IMR-90 (cell line): Measurements from ENCODE around the gene TNFRSF14. TPM values are rescaled to one million over a fixed set of nuclear protein-coding genes. Genes with fewer than 3 reads are reported as not detected.

Experiments used
- ATAC-seq: fragments of 200-7000 bp; cut with Tn5 transposase; 2 replicates; pipeline ENCODE4 v1.9.1; 2020; ENCODE audit warnings: low read depth, mild to moderate bottlenecking, moderate library complexity
- BruUV-seq: library from RNA; stranded (reverse); fragments of 400-500 nt; replicated peaks from 2 replicates; lab custom pipeline; 2021; lab: Mats Ljungman, UMichigan
- CTCF ChIA-PET: fragments of 300-600 bp; formaldehyde crosslinking; extraction: SDS; loops from one replicate; lab custom pipeline; 2021; ENCODE audit warnings: antibody characterized with exemption; lab: Yijun Ruan, JAX
- POLR2A ChIA-PET: fragments of 300-600 bp; sonication (Branson Sonifier 250); formaldehyde crosslinking; loops from one replicate; lab custom pipeline; 2022; ENCODE audit warnings: antibody characterized with exemption; ENCODE audit not compliant: unreplicated experiment; lab: Charles Lee
- DNase-seq: peaks from one replicate; pipeline ENCODE4 v3.0.0; 2013
- H2AFZ ChIP-seq: replicated peaks from 2 replicates; pipeline ENCODE3; 2013; ENCODE audit warnings: low read length, mild to moderate bottlenecking; ENCODE audit not compliant: poor library complexity
- H2AK5ac ChIP-seq: 2 replicates; pipeline ENCODE4 v1.6.1; 2013; ENCODE audit warnings: low read depth, low read length, inconsistent platforms
- H2AK9ac ChIP-seq: replicated peaks from 2 replicates; pipeline ENCODE3; 2013; ENCODE audit warnings: mild to moderate bottlenecking, low read depth, low read length, moderate library complexity; ENCODE audit not compliant: poor library complexity
- H2BK120ac ChIP-seq: 2 replicates; pipeline ENCODE4 v1.6.1; 2013; ENCODE audit warnings: low read depth, low read length, inconsistent platforms
- H2BK15ac ChIP-seq: 3 replicates; pipeline ENCODE4 v1.6.1; 2013; ENCODE audit warnings: low read depth, low read length, inconsistent platforms
- H2BK20ac ChIP-seq: 2 replicates; pipeline ENCODE4 v1.6.1; 2013; ENCODE audit warnings: low read depth, mild to moderate bottlenecking, inconsistent platforms, low read length, moderate library complexity
- H2BK5ac ChIP-seq: 2 replicates; pipeline ENCODE4 v1.6.1; 2013; ENCODE audit warnings: mild to moderate bottlenecking, low read depth, low read length, inconsistent platforms; ENCODE audit not compliant: poor library complexity, severe bottlenecking
- H3K14ac ChIP-seq: replicated peaks from 2 replicates; pipeline ENCODE4 v1.6.1; 2013; ENCODE audit warnings: low read depth, low read length, inconsistent platforms
- H3K18ac ChIP-seq: 2 replicates; pipeline ENCODE4 v1.6.1; 2013; ENCODE audit warnings: low read depth, low read length, control low read depth
- H3K23ac ChIP-seq: 2 replicates; pipeline ENCODE4 v1.6.1; 2013; ENCODE audit warnings: low read depth, low read length, inconsistent platforms
- H3K27ac ChIP-seq: 2 replicates; pipeline ENCODE4 v1.5.1; 2013; ENCODE audit warnings: mild to moderate bottlenecking, control low read depth, low read length; ENCODE audit not compliant: insufficient read depth
- H3K27me3 ChIP-seq: 2 replicates; pipeline ENCODE4 v1.6.1; 2013; ENCODE audit warnings: low read length; ENCODE audit not compliant: control insufficient read depth, insufficient read depth
- H3K36me3 ChIP-seq: 2 replicates; pipeline ENCODE4 v1.6.1; 2013; ENCODE audit warnings: low read length, mixed read lengths; ENCODE audit not compliant: control insufficient read depth, insufficient read depth
- H3K4ac ChIP-seq: 2 replicates; pipeline ENCODE4 v1.6.1; 2013; ENCODE audit warnings: low read depth, low read length, inconsistent platforms
- H3K4me1 ChIP-seq: 2 replicates; pipeline ENCODE4 v1.6.1; 2013; ENCODE audit warnings: low read length, mixed read lengths; ENCODE audit not compliant: control insufficient read depth, insufficient read depth
- H3K4me2 ChIP-seq: 2 replicates; pipeline ENCODE4 v1.6.1; 2013; ENCODE audit warnings: low read depth, mild to moderate bottlenecking, control low read depth, low read length, moderate library complexity
- H3K4me3 ChIP-seq: 2 replicates; pipeline ENCODE4 v1.5.1; 2013; ENCODE audit warnings: low read depth, mild to moderate bottlenecking, control low read depth, low read length, moderate library complexity; ENCODE audit not compliant: insufficient read depth
- H3K56ac ChIP-seq: 2 replicates; pipeline ENCODE4 v1.6.1; 2013; ENCODE audit warnings: low read length, inconsistent platforms; ENCODE audit not compliant: insufficient read depth; ENCODE audit errors: extremely low read depth
- H3K79me1 ChIP-seq, 2 experiments: 2 replicates each; pipeline ENCODE4 v1.6.1; 2013; ENCODE audit warnings: low read length in 2 of 2, inconsistent platforms in 1 of 2, low read depth in 1 of 2
- H3K9ac ChIP-seq: 2 replicates; pipeline ENCODE4 v1.6.1; 2013; ENCODE audit warnings: low read depth, low read length, control low read depth
- H3K9me1 ChIP-seq: 2 replicates; pipeline ENCODE4 v1.6.1; 2013; ENCODE audit warnings: low read length, inconsistent platforms; ENCODE audit not compliant: insufficient read depth
- H3K9me3 ChIP-seq: 2 replicates; pipeline ENCODE4 v1.6.1; 2013; ENCODE audit warnings: low read length; ENCODE audit not compliant: control insufficient read depth, insufficient read depth
- H4K20me1 ChIP-seq: 2 replicates; pipeline ENCODE4 v1.6.1; 2013; ENCODE audit warnings: low read length, inconsistent platforms; ENCODE audit not compliant: insufficient read depth
- H4K5ac ChIP-seq: 2 replicates; pipeline ENCODE4 v1.6.1; 2013; ENCODE audit warnings: mild to moderate bottlenecking, low read depth, low read length, control low read depth
- H4K8ac ChIP-seq, 2 experiments: 2 replicates each; pipeline ENCODE4 v1.6.1; 2013; ENCODE audit warnings: low read depth in 2 of 2, low read length in 2 of 2, control low read depth in 1 of 2, inconsistent platforms in 1 of 2
- H4K91ac ChIP-seq: 2 replicates; pipeline ENCODE4 v1.6.1; 2013; ENCODE audit warnings: low read depth, low read length, inconsistent platforms; ENCODE audit not compliant: insufficient read depth
- MAFK ChIP-seq: IDR thresholded peaks from 2 replicates; pipeline ENCODE4 v1.6.1; 2012; ENCODE audit warnings: low read depth, low read length, improper control_type of control experiment
- MAZ ChIP-seq: IDR thresholded peaks from 2 replicates; pipeline ENCODE4 v1.6.1; 2012; ENCODE audit warnings: low read depth, mild to moderate bottlenecking, low read length, improper control_type of control experiment, moderate library complexity, borderline replicate concordance
- NFE2L2 ChIP-seq: fragments of 150-350 bp; IDR thresholded peaks from 2 replicates; pipeline ENCODE4 v1.6.1; 2016; ENCODE audit warnings: low read depth, mild to moderate bottlenecking, low read length
- whole genome bisulfite sequencing, 2 experiments: methylation state at CpG; one replicate each; pipeline versions ENCODE4 v1.1.5 to v1.1.7; 2013; ENCODE audit warnings: missing lambda C conversion rate in 2 of 2; ENCODE audit not compliant: insufficient read length in 1 of 2; ENCODE audit errors: extremely low coverage in 2 of 2; 5-methylcytosine and 5-hydroxymethylcytosine counted together
- dilution Hi-C: fragments of 300-500 bp; cut with HindIII; formaldehyde crosslinking; loops from one replicate; pipeline ENCODE4 v1.14.3; 2018; ENCODE audit warnings: low sequenced_read_pairs; ENCODE audit not compliant: unreplicated experiment
- in situ Hi-C: fragments of 300-500 bp; cut with MboI; formaldehyde crosslinking; loops from 3 replicates; pipeline ENCODE4 v1.14.3; 2019; ENCODE audit warnings: low sequenced_read_pairs, inconsistent platforms, mixed read lengths
- intact Hi-C: fragments of 100-400 bp; cut with micrococcal nuclease; formaldehyde crosslinking; loops from 2 replicates; pipeline ENCODE4 v1.10.0; 2022
- polyA plus RNA-seq, 3 experiments: library from polyadenylated mRNA; depleted of rRNA; stranded (reverse); fragments of >200 nt; gene quantifications; 2 replicates each; pipeline ENCODE4 v1.2.3, GENCODE V29; 2012; ENCODE audit warnings: low replicate concordance in 1 of 3
- total RNA-seq: library from RNA; depleted of rRNA; stranded (reverse); fragments of >200 nt; gene quantifications from 2 replicates; pipeline ENCODE4 v1.2.3, GENCODE V29; 2012
- TF ChIP-seq, protein P1 (sequence below): fragments of 150-350 bp; IDR thresholded peaks from 2 replicates; pipeline ENCODE4 v1.6.1; 2017; ENCODE audit warnings: mild to moderate bottlenecking, antibody characterized with exemption, low read length, low read depth

The TNFRSF14 gene
- total and polyA plus RNA-seq, 2 of the 4 experiments (the other 2 are of a cell fraction), result 1.3 to 4.2 TPM

DNA sequence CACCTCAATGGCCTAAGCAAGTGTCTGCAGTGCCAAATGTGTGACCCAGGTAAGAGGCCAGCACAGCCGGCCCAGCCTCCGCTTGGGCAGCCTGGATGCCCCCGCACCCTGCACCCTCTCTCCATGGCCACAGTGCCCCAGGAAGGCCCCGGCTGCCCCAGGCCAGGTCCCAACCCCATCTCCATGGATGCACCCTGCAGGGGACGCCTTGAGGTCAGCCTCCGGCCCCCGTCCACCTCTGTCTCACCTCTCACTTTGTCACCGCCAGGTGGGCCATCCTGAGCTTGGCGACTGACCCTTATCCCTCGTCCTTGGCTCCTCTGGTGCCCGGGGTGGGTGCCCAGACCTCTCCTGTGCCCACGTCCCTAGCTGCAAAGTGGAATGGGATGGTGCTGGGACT is 2.2 kb downstream of the TNFRSF14 start:
- Histone ChIP-seq H3K79me1 (no peaks in the 10 kb centered on the region), H3K9me3 (no peaks in the 10 kb centered on the region), H4K91ac (no peak overlapping the region), H3K36me3 (no peaks in the 10 kb centered on the region), H3K4me2 (no peak overlapping the region), H2AK5ac (no peak overlapping the region), H3K56ac (no peak overlapping the region), H4K8ac (no peak overlapping the region), H2BK5ac (no peak overlapping the region), H3K9me1 (no peaks in the 10 kb centered on the region), H2BK120ac (no peak overlapping the region), H3K14ac (no peak overlapping the region), H4K20me1 (no peaks in the 10 kb centered on the region), H2AFZ (no peak overlapping the region), H3K27ac (no peak overlapping the region), H2BK20ac (no peak overlapping the region), H3K23ac (no peak overlapping the region), H3K18ac (no peak overlapping the region), H3K4me3 (no peak overlapping the region), H4K5ac (no peak overlapping the region), H2BK15ac (no peak overlapping the region), H2AK9ac (no peak overlapping the region), H3K4ac (no peak overlapping the region), H3K9ac (no peak overlapping the region), H3K4me1 (no peaks in the 10 kb centered on the region), H3K27me3 (peaks cover 2% of the 10 kb centered on the region; the same call in 1 of the 2 replicates)
- TF ChIP-seq MAZ (no peak), MAFK (no peak), NFE2L2 (no peak)
- TF ChIP-seq, protein P1, sequence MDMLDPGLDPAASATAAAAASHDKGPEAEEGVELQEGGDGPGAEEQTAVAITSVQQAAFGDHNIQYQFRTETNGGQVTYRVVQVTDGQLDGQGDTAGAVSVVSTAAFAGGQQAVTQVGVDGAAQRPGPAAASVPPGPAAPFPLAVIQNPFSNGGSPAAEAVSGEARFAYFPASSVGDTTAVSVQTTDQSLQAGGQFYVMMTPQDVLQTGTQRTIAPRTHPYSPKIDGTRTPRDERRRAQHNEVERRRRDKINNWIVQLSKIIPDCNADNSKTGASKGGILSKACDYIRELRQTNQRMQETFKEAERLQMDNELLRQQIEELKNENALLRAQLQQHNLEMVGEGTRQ, result no peak
- ChIA-PET POLR2A (no interaction called here), CTCF (no interaction called here)
- 88% methylated on average over 4 of the region's 12 CpGs; no CpG with 5 or more reads in 1 of the 2 experiments for WGBS, 2 experiments
- intact Hi-C loops (no loop called here), in situ Hi-C loops (no loop called here), dilution Hi-C loops (no loop called here)
- DNase-seq, result no peak
- no TSS peak for BruUV-seq
- ATAC-seq, result no peak
